KMS-11 (cell line): ENCODE measurements around the gene RBM17.

Experiments used
- H2AFZ ChIP-seq: fragments of 200-600 bp; sonication (generic); 2 replicates; pipeline ENCODE4 v1.6.1; 2016; ENCODE audit warnings: antibody characterized with exemption, mixed run types, low read depth
- H3K27ac ChIP-seq: fragments of 200-600 bp; sonication (generic); 2 replicates; pipeline ENCODE4 v1.6.1; 2016; ENCODE audit warnings: mild to moderate bottlenecking, mixed run types
- H3K27me3 ChIP-seq: fragments of 200-600 bp; sonication (generic); 2 replicates; pipeline ENCODE4 v1.6.1; 2017; ENCODE audit warnings: mild to moderate bottlenecking, low read depth, mixed run types, moderate library complexity; ENCODE audit not compliant: insufficient read depth
- H3K36me3 ChIP-seq: fragments of 200-600 bp; sonication (generic); 2 replicates; pipeline ENCODE4 v1.6.1; 2017; ENCODE audit warnings: mild to moderate bottlenecking, mixed run types; ENCODE audit not compliant: insufficient read depth
- H3K4me1 ChIP-seq: fragments of 200-600 bp; sonication (generic); 2 replicates; pipeline ENCODE4 v1.6.1; 2016; ENCODE audit warnings: mild to moderate bottlenecking, low read depth, mixed run types; ENCODE audit not compliant: poor library complexity, severe bottlenecking
- H3K4me2 ChIP-seq: fragments of 200-600 bp; sonication (generic); 2 replicates; pipeline ENCODE4 v1.7.0; 2016; ENCODE audit warnings: mild to moderate bottlenecking, mixed run types
- H3K4me3 ChIP-seq: fragments of 200-600 bp; sonication (generic); IDR thresholded peaks from 2 replicates; pipeline ENCODE4 v1.6.1; 2017; ENCODE audit warnings: low read depth, low read length, mixed read lengths; ENCODE audit not compliant: insufficient read depth
- H3K79me2 ChIP-seq: fragments of 200-600 bp; sonication (generic); 2 replicates; pipeline ENCODE4 v1.6.1; 2016; ENCODE audit warnings: low read depth, mixed run types; ENCODE audit not compliant: insufficient read depth
- H3K9ac ChIP-seq: fragments of 200-600 bp; sonication (generic); 2 replicates; pipeline ENCODE4 v1.6.1; 2016; ENCODE audit warnings: mild to moderate bottlenecking, mixed run types
- H4K20me1 ChIP-seq: fragments of 200-600 bp; sonication (generic); 2 replicates; pipeline ENCODE4 v1.6.1; 2016; ENCODE audit warnings: mild to moderate bottlenecking, mixed run types; ENCODE audit not compliant: insufficient read depth
- CTCF ChIP-seq: fragments of 200-600 bp; sonication (generic); conservative IDR thresholded peaks from 2 replicates; pipeline ENCODE4 v1.6.1; 2017; ENCODE audit warnings: low read depth, mild to moderate bottlenecking, antibody characterized with exemption, low read length, moderate library complexity, mixed read lengths

RBM17 gene

GRCh38 chr10:6047847-6048246 lies 41.0 kb upstream of the RBM17 start:
- Histone ChIP-seq H4K20me1 (no peaks in the 10 kb centered on the region), H3K4me2 (no peak overlapping the region), H3K27me3 (peaks cover 61% of the 10 kb centered on the region), H2AFZ (no peak overlapping the region), H3K27ac (no peak overlapping the region), H3K79me2 (no peaks in the 10 kb centered on the region), H3K4me1 (peaks cover 25% of the 10 kb centered on the region), H3K36me3 (no peaks in the 10 kb centered on the region), H3K4me3 (no peak overlapping the region), H3K9ac (no peak overlapping the region)
- no peak for TF ChIP-seq CTCF

- H3K4me3 ChIP-seq = no peak overlapping the region
- no peak overlapping the region for H3K27ac ChIP-seq
- H3K9ac ChIP-seq = no peak overlapping the region
- peaks cover 30% of the 10 kb centered on the region for H3K4me1 ChIP-seq
- no peaks in the 10 kb centered on the region for H3K36me3 ChIP-seq
- H3K79me2 ChIP-seq = no peaks in the 10 kb centered on the region
- H2AFZ ChIP-seq = no peak overlapping the region
- H4K20me1 ChIP-seq = no peaks in the 10 kb centered on the region
- H3K27me3 ChIP-seq = peaks cover 67% of the 10 kb centered on the region
- no peak overlapping the region for H3K4me2 ChIP-seq
- TF ChIP-seq CTCF = no peak
These were observed 40.4 kb upstream of the RBM17 start for GRCh38 chr10:6048281-6049030.

GRCh38 chr10:6049031-6049400 lies 39.8 kb upstream of the RBM17 start:
- H3K36me3 ChIP-seq = no peaks in the 10 kb centered on the region
- no peak for TF ChIP-seq CTCF
- no peak overlapping the region for H2AFZ ChIP-seq
- H3K79me2 ChIP-seq = no peaks in the 10 kb centered on the region
- no peaks in the 10 kb centered on the region for H4K20me1 ChIP-seq
- peaks cover 30% of the 10 kb centered on the region for H3K4me1 ChIP-seq
- H3K27ac ChIP-seq = no peak overlapping the region
- no peak overlapping the region for H3K4me3 ChIP-seq
- peaks cover 71% of the 10 kb centered on the region for H3K27me3 ChIP-seq
- H3K4me2 ChIP-seq = no peak overlapping the region
- H3K9ac ChIP-seq = no peak overlapping the region

- Histone ChIP-seq H3K9ac (peak overlapping the region; percentile 3; the same call in 1 of the 2 replicates), H2AFZ (peak overlapping the region; percentile 7; the same call in 1 of the 2 replicates), H3K27ac (no peak overlapping the region), H4K20me1 (no peaks in the 10 kb centered on the region), H3K4me2 (peak overlapping the region; percentile 100), H3K4me1 (peaks cover 30% of the 10 kb centered on the region), H3K4me3 (no peak overlapping the region), H3K27me3 (peaks cover 76% of the 10 kb centered on the region), H3K36me3 (no peaks in the 10 kb centered on the region), H3K79me2 (no peaks in the 10 kb centered on the region)
- 0 out of 2 replicates have a peak, but pooled peaks have one; percentile 12 for TF ChIP-seq CTCF
These were observed 37.9 kb upstream of the RBM17 start for GRCh38 chr10:6050801-6051445.
